Measurements from ENCODE around the gene ARHGAP10.

The ARHGAP10 gene

DNA sequence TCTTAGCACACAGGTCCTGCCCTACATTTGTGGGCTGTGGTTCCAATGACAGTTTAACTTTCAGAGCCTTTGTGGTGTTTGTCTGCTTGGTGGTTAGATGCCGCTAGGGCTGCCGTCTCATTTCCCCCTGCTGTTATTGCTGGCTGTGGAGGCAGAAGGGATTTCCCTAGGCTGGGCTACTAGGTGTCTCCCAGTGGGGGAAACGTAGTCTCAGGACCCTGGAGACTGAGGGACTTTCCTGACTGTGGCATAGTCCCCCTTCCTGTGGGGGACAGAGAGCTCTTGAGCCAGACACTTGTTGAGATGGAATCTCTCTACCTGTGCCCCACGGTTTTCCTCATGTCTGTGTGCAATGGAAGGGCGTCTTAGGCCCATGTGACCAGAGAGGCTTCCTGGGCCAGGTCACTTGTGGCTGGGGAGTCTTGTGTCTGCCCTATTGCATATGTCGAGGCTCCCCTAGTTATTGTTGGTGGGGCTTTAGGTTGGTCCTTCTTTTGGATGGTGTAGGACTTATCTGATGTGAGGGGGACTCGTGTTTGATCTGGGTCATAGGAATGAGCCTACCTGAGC lies 68.2 kb downstream of the ARHGAP10 start:
- peak; percentile 14 for DNase-seq

DNA sequence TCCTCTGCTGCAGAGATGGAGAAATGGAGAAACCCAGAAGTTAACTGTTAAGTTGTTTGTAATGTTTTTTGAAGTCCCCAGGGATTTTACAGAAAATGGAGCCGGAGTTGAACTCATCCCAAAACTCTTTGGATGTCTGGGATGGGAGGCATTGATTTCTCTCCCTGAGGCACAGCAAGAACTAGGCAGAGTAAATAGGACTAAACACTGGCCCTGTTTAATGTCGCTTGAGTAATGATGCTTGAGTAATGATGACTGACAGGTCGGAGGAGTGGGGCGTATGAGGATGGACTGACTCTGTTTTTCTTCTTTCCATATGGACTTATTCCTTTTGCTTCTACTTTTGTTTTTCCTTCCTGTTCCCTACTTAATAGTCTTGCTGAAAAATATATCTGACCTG lies 69.9 kb downstream of the ARHGAP10 start:
- DNase-seq, result no peak

DNA sequence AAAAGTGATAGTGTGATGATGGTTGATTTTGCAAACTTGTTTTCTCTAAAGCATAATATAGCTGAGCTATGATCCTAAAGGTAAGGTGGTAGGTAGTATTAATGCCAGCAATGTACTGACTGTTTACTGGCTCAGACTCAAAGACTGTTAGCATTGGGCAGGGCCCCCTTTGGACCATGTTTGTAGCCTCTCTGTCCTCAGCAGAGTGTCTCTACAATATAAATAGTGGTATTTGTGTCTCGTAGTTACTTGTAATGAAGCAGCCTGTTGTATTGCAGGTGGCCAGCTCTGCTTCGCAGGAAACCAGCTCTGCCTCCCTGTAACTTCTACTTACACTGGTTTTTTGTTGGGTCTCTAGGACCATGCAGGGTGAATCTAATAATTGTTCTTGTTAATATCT lies 70.5 kb downstream of the ARHGAP10 start:
- no peak for DNase-seq

DNA sequence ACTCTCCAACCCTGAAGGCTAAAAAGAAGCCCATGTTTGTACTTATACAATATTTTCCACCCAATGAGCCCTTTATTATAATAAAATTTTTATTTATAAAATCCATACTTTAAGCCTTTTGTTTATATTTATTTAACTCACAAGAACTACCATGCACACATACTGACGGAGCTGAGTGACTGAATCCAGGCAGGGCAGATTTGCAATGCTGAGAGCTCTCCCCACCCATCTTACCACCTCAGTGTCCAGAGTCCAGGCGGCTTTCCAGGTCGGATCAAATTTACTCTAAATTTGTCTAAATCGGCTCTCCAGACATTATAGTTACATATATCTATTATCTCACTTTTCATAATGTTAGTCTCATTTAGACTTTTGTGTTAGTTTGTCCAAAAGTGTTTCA lies 74.1 kb downstream of the ARHGAP10 start:
- no peak for DNase-seq

DNA sequence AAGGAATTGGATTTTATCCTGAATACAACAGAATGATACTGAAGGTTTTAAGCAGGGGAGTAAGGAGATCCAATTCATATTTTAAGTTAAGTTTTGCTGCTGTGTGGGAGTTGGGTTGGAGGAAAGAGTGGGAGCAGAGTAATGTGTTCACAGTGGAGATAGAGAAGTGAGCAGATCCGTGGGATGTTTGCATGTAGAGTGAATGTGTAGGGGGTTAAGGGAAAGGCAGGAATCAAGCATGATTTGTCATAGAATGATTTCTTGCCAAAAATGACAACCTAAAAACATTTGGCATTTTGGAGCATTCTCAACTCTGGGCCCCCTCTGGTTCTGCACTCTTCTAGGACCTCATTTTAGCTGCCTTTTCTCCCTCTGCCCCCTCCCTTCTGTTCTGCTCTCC lies 76.6 kb downstream of the ARHGAP10 start:
- no peak for DNase-seq

DNA sequence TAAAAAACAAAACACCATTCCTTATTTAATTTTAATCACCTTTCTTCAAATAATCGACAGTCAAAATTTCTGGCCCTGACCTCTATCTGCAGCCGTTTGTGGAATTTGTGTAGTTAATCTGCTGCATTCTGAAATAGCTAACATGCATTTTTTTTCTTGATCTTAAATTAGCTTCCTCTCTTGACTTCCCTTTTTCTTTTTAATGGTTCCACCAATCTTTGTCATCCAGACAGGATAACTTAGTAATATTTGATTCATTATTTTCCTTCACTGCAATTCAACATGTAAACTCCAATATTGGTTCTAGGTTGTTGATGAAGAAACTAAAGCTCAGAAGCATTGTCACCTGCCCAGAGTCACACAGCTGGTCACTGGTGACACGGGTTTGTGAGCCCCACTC lies 77.3 kb downstream of the ARHGAP10 start:
- no peak for DNase-seq

DNA sequence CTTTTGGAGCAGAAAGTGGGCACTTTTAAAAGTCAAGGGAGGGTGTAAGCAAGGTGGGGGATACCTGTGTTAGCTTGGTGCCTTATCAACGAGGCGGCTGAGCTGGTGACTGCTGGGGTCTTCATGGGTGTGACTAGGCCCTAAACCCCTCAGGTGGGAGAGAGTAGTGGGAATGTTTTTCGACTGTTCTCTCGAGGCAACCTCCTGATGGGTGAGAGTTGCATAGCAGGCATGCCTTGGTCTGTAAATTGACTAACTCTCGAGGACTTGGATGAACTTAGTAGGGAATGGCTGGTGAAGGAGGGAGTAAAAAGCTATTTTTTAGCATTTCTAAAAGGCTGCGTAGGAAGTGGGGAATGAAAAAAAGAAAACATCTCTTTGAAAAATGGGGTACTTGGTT lies 80.0 kb downstream of the ARHGAP10 start:
- DNase-seq, result no peak

DNA sequence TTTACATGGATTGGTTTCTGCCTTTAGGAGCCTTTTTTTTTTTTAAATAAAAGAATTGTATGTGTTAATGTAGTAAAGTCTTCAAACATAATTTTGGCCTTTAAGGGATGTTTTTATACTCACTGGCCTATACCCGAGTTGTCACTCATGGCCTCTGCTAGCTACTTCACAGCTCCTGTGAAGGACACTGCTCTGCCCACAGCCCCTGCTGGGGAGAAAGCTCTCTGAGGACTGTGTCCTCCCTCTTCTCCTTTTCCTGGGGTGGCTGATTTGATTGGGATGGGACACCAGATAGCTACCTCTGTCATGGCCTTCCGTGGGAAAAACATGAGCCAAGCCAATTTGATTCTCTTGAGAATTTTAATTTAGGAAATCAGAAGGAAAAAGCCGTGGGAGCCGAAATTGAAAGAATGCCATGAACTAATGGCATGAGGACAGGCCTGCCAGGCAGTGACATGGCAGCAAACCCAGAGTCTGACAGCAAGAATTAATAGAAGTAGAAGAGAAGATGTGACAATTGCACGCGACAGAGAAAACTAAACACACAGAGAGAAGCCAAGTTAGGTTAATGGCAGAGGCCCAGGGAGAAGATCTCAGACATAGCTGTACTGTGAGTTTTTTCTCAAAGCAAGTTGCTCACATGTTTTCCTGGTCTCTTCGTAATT lies 81.4 kb downstream of the ARHGAP10 start:
- DNase-seq, result no peak

DNA sequence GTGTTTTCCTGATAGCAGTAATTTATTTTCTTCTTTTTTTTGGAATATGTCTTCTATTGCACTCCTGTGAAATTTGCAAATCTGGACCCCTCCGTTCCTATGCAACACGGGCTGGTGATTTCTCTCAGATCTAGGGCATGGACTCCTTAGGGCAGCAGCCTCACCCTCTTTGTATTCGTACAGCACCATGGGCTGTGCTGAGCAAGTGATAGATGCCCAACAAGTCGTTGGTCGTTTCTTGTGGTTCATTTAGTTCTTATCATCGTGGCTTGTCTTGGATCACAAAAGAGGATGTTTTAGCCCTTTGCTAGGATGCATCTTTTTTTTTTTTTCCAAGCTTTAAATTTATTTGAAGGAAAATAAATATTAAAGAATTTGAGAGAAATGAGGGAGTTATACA lies 82.1 kb downstream of the ARHGAP10 start:
- no peak for DNase-seq

DNA sequence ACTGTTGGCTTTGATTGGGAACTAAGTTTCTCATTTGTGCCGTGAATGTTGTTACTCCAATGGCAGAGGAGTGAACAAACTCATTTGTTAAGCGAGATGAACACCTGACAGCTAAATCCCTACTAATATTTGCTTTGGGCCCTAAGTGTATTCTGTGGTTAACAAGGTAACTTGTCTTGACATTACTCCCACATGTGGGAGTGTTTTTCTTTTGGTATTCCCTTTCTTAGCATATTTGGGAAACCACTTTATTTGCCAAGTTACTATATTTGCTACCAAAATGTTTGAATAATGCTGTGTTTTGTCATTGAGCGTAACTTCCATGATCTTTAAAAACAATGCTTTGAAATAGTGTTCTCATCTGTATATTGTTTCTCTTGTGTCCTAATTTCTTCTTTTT lies 82.5 kb downstream of the ARHGAP10 start:
- no peak for DNase-seq

DNA sequence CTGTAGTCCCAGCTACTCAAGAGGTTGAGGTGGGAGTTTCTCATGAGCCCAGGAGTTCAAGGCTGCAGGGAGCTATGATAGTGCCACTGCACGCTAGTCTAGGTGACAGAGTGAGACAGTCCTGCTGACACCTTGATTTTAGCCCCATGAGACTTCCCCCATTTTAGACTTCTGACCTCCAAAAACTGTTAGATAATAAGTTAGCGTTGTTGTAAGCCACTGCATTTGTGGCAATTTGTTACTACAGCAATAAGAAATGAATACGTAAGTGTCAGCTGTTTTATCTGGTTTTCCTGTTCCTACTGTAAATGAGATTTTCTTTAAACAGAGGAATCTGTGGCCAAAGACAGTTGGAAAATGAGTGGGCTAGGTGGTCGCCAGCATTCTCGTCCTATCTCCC lies 83.9 kb downstream of the ARHGAP10 start:
- DNase-seq, result no peak

DNA sequence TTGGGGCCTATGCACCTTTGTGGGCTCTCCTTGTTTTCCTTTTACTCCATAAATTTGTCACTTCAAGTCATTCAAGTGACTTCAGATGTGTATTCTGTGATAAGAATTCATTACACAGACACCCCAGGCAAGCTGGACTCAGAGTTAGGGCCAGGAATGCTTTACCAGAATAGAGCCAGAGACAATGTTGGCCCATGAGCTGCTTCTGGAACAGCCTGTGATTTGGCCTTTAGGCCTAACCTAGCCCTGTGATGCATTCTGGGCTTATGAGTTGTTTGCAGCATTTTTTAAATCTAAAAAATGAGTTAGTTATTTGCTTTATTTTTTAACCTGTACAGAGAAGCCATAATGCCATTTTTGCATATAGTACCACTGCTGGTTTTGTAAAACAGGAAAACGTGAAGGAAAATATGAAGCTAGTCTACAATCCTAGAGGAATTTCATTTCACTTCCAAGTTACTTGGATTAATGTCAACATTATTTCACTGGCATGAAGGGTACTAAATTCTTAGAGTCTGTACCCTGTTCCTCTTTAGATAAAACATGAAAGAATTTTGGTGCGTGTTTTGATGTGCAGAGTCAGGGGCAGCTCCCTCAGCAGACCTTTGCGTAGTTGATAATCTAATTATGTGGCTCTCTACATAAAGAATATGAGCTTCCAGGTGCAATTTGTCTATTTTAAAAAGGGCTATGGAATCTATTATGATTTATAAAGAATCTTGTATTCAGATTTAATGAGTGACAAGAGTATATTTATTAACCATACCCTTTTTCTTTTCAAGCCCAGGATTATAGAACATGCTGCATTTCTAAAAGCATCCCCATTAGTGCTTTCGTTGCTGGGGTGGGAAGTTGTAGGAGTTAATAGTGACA lies 84.7 kb downstream of the ARHGAP10 start:
- no peak for DNase-seq

DNA sequence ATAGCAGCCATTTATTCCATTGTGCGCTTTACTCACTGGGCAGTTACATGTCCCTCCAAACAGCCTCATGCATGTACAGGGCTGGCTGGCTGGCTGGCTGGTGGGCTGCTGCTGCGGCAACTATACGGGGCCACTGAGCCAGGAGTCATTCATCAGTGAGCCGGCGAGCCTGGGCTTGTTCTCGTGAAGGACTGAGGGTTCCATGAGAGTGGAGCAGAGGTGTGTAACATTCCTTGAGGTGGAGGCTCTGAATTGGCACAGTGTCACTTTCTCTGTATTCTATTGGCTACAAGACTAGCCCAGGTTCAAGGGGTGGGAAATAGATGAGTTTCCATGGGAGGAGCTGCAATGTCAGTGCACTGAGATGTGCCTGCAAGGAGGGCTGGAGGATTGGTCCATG lies 89.1 kb downstream of the ARHGAP10 start:
- DNase-seq, result no peak

DNA sequence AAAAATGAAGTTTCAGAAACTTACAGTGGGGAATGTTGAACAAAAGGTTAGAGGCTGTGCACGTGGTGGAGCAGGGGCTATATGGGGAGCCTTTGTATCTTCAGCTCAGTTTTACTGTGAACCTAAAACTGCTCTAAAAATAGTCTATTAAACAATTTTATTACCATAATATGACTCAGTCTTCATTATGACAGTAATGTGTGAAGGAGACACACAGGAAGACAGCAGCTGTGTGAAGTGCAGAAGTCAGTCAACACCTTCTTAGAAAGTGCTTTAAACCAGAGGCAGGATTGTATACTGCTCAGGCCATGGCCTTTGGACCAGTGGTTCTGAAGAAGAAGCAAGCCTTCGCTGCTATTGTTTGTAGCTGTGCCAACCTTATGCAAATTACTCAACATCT lies 89.7 kb downstream of the ARHGAP10 start:
- no peak for DNase-seq

DNA sequence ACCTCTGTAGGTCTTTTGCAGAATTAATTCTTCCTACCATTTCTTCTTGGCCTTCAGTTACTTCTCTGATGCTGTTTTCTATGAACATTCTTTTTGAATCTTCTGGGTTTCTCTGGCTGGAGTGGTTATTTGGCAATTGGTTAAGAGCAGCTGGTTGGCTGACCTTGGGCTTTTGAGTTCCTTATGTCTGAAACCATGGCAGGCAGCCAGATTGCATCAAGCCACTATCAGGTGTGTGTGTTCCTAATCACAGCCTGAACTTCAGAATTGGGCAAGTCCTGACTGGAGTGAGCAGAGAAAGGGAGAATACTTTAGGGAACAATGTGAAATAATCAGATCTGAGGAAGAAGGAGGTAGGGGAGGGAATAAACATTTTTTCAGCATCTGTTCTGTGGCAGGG lies 90.2 kb downstream of the ARHGAP10 start:
- no peak for DNase-seq

DNA sequence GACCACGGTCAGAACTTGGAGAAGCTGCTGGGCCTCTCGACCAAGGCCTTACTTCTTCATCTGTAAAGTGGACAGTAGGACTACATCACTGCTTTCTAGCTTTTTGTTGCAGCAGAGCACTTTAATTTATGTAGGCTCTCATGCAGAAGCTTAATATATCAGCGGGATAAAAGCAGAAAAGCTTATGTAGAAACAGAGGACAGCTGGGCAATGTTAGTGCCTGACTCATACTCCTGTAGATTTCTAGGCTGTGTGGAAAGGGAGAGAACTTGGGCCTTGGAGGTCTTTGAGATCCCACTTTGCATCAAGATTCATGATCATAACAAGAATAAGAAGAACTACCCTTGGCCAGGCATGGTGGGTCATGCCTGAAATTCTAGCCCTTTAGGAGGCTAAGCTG lies 91.2 kb downstream of the ARHGAP10 start:
- no peak for DNase-seq

DNA sequence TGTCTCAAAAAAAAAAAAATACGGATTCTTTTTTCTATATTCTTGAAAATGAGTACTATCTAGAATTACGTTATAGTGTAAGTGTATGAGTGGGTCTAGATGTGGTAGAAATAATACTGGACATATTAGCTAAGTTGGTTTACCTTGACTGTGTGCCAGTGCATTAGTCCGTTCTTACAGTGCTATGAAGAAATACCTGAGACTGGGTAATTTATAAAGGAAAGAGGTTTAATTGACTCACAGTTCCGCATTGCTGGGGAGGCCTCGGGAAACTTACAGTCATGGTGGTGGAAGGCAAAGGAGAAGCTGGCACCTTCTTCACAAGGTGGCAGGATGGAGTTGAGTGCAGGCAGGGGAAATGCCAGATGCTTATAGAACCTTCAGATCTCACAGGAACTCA lies 92.4 kb downstream of the ARHGAP10 start:
- no peak for DNase-seq

DNA sequence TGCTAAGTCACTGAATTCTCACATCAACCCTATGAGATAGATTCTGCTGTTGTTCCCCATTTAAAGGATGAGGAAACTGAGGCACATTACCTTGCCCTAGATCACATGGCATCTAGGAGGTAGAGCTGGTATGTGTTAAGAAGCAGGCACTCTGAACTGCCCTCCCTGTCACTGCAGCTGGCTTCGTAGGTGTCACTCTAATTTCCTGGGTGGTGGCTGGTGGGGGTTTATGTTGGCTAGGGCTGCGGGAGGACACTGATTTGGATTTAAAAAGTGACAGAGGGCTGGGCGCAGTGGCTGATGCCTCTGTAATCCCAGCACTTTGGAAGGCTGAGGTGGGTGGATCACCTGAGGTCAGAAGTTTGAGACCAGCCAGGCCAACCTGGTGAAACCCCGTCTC lies 93.0 kb downstream of the ARHGAP10 start:
- no peak for DNase-seq

DNA sequence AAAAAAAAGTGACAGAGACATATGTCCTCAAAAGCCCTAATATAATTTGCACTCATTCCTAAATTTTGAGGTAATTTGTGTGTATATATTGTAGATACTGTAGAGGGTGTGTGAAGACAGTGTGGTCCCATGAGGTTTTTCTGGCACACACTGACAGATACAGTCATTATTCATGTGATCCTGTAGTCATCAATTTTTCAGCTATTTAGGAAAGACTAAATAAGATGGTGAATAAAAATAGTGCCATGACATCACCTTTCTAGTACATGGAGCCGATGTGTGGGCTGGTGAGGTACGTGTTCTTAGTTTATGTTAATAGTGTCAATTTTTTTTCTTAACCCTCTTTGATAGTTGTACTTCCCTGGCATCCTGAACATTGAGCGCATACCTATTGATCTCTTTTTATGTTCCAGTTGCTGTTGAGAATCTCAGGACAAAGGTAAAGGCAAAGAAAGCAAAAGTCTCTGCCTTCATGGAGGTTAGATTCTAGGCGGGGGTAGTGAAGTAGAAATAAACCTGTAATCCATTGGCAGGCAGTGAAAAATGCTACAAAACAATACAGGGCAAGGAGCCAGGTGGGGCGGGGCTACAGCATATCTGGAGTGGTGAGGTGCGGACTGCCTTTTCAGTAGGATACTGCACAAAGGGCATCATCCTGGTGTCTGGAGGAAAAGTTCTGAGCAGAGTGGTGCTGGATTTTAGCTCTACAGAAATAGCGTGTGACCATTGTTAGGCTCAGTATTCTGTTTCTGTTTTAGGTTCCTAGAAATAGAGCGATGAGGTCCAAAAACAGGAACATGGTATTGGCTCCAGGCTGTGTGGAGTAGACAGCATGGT lies 93.8 kb downstream of the ARHGAP10 start:
- DNase-seq, result no peak

DNA sequence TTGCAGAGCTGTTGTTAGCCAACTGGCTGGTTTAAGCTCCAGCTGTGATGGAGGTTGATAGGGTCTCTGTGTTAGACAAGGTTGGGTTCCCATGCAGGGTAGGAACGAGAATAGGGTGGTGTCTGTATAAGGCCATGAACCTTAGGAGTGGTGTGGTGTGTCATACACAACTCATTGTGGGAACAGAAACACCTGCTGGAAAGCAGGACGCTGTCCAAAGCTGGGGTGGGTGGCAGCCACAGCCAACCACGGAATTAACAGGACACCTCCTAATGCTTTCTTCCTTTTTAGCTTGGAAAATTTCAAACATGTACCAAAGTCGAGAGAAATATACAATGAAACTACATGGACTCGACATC lies 94.4 kb downstream of the ARHGAP10 start:
- DNase-seq, result no peak

DNA sequence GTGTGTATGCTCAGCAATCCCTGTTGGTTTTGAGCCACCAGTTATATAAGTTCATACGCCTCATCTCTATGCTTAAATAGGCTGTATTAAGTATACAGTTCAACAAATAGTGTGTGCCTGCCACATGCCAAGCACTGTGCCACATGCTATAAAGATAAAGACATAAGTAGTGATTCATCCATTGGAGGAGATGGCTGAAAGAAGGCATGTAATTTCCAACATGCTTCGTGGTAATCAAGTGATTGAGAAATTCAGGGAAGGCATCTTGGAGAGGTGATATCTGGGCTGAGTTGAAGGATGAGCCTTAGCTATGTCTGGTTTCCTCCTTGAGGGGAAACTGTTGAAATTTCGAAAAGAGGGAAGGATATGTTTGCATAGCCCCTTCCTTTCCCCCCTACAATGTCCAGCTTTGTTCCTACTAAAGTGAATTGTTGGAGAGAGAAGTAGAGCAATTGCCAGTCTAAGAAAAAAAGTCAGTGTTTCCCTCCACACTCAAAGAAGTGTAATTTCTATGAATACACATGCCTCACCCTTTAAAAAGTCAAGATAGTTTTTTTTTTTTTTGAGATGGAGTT lies 96.5 kb downstream of the ARHGAP10 start:
- DNase-seq, result no peak

DNA sequence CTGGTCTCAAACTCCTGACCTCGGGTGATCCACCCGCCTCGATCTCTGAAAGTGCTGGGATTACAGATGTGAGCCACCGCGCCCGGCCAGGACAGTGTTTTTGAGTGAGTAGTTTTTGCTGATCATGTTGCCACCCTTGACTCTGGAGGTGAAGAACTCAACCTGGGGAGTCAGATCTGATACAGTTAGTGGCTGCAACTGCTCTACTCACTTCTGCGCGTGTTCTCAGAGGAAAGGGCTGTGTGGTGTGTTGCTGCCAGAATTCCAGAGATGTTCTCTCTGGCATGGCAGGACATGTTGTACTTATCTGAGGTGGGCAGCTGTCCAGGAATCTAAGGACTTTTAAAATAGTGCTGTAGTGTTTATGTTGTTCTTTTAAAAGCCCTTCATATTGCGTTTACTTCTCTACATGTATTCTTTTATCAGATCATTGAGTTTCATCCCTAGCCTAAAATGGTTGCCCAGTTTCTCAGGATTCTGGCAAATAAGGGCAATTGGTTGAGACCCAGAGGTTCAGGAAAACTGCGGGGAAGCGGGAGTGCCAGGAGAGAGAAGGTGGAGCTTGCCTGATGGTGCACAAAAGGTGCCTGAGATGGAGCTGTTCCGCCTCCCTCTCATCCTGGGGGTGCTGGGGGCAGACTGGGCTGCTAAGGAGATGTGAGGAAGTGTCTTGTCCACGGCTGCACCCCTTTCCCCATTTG lies 97.7 kb downstream of the ARHGAP10 start:
- DNase-seq, result no peak

DNA sequence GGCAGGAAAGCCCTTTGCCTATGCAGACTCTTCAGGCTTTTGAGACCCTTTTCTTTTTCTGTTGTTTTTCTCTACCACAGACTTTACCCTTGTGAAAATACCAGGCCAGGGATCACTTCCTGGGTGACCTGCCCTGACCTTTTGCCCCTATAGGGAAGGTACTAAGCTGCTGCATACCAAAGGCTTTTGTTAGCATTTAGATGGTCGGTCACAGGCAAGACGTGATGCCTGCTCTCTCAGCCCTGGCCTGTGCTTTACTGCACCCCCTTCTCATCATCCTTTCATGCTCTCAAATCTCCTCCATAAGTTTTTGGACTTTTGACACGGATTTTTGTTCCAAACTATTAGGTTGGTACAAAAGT lies 98.2 kb downstream of the ARHGAP10 start:
- no peak for DNase-seq
